GM21786 (cell line): ENCODE measurements around the gene LPCAT1.
"Not testable (repeated sequence)": the region's sequence is repeated elsewhere in the genome, so short reads cannot be mapped to it uniquely, and the experiment has no call there.

Experiments used
- ATAC-seq: cut with Tn5 transposase; IDR thresholded peaks from one replicate; pipeline ENCODE4 v1.9.1; 2021; ENCODE audit not compliant: unreplicated experiment

Gene LPCAT1, protein sequence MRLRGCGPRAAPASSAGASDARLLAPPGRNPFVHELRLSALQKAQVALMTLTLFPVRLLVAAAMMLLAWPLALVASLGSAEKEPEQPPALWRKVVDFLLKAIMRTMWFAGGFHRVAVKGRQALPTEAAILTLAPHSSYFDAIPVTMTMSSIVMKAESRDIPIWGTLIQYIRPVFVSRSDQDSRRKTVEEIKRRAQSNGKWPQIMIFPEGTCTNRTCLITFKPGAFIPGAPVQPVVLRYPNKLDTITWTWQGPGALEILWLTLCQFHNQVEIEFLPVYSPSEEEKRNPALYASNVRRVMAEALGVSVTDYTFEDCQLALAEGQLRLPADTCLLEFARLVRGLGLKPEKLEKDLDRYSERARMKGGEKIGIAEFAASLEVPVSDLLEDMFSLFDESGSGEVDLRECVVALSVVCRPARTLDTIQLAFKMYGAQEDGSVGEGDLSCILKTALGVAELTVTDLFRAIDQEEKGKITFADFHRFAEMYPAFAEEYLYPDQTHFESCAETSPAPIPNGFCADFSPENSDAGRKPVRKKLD

DNA sequence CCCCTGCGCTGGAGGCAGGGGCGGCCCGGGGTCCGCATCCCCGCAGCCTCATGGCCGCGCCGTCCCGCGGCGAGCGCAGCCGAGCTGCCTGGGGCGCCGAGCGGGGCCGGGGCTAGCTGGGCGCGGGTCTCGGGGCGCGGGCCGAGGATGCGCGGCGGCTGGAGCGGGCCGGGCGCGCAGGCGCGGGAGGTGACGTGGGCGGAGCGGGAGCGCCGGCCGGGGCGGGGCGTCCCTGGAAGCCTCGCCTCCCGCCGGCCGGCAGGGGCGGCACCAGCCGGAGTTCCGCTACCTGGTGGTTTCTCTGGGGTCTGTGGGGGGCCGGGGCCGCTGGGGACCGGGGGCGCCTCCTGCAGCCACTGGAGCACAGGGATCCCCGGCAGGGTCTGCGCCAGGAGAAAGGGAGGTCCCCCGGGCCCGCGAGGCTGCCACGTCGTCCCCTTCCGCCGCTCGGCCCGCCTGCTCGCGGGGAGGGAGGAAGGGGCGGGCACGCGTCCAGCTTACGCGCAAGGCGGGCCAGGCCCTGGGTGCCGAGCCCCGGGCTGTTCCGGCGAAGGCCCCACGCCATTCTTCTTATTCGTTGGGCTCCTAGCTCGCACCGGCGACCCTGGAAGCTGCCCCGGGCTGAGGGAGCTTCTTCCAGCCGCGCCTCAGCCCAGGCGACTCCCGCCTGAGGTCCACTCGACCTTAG lies at the start of gene LPCAT1:
Gene LPCAT1, minus strand, starts transcription at position 168 of the 688 bp plus-strand sequence. Its CDS starts 116 bp downstream, at position 52.
- ATAC-seq: peak; percentile 67

DNA sequence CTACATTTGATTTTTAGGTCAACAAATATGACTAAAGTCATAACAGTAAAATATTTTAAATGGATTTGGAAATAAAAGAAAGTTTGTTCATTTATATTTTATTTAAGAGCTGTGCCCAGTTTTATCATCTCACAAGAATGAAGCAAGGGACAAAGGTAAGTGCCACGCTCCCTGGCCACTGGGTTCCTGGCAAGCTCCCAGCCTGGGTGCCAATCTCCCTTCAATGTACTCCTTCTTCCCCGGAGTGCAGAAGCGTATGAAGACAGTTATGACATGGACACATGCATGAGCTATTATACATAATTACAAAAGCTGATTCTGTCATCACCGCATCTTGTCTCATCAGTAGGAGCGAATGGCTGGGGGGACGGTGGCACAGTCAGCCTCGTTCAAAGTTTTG lies 48.1 kb upstream of the LPCAT1 start:
- not testable (repeated sequence) for ATAC-seq

DNA sequence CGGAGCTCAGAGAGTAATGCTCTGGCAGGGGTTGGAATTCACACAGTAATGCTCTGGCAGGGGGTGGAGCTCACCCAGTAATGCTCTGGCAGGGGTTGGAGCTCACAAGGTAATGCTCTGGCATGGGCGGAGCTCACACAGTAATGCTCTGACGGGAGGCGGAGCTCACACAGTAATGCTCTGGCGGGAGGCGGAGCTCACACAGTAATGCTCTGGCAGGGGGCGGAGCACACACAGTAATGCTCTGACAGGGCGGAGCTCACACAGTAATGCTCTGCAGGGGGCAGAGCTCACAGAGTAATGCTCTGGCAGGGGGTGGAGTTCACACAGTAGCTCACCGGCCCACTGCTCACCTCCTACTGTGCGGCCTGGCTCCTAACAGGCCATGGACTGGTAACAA lies 47.2 kb upstream of the LPCAT1 start:
- ATAC-seq: no peak

DNA sequence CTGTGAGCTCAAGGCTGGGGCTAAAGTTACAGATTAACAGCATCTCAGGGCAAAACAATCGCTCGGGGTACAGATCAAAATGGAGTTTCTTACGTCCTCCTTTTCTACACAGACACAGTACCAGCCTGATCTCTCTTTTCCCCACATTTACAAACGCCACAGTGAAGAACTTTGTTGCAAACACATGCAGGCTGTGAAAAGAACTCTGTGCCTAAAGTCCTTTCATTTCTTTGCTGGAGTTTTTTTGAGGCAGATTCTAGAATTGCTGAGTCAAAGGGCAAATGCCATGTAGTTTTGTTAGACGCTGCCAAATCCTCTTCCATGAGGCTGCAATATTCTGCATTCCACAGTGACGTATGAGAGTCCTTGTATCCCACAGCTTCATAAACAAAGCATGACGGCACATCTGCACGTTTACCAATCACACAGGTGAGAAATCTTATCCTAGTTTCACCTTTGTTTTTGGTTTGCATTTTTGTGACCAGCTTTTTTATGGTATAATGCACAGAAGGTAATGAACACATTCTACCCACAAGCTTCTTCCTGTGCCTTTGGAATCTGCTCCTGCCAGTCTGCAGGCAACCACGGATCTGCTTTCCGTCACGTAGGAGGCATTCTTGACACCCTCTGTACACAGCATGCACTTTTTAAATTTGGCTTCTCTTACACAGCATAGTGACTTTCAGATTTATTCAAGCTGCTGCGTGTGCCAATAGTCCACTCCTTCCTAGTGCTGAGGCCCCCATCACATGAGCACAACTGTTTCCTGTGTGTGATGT lies 44.6 kb upstream of the LPCAT1 start:
- no peak for ATAC-seq

DNA sequence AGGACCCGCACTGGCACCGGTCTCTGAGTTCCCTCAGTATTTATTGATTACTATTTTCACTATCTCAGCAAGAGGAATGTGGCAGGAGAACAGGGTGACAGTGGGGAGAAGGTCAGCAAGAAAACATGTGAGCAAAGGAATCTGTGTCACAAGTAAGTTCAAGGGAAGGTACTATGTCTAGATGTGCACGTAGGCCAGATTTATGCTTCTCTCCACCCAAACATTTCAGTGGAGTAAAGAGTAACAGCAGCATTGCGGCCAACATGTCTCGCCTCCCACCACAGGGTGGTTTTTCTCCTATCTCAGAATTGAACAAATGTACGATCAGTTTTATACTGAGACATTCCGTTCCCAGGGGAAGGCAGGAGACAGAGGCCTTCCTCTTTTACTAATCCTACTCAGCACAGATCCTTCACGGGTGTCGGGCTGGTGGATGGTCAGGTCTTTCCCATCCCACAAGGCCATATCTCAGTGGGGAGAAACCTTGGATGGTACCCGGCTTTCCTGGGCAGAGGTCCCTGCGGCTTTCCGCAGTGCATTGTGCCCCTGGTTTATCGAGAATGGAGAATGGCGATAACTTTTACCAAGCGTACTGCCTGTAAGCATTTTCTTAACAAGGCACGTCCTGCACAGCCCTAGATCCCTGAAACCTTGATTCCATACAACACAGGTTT lies 43.9 kb upstream of the LPCAT1 start:
- ATAC-seq: not testable (repeated sequence)

DNA sequence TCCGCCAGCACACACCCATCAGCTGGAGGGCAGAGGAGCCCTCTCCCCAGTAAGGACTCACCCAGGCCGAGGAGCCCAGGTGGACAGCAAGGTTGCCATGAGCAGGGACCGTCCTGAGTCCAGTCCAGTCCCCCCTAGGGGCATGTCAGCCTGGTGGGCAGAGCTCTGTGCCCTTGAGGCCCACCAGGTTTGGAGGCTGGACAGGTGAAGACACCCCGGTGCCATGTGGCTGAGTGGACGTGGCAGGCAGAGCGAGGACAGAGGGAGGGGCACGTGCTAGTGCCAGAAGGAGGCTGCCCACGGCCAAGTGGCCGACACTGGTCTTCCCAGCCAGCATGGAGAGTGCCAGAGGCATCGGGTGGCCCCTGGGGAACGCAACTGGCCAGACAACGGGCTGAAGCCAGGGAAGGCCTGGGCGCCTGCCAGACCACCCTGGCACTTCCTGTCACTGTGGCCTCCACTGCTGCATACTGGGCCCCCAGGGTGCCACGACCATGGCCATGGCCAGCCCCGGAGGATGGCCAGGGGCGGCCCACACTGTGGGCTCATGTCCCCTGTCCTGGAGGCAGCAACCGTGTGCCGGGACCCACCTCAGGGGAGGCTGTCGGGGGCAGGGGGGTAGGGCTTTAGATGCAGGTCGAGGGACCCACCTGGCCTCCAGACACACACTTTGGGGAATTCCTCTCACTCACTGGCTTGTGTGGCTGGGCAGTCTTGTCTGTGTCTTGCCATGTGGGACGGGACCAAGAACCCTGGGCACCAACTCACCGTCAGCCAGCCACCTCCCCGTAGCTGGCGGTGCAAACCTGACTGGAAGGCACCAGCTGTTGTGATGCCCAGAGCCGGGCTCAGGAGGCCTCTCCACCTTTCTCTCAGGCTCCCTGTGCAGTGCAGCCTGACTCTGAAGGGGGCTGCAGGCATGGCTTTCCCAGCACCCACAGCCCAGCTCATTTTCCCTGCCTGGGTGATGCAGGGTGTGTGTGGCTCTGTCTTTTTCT lies 42.3 kb upstream of the LPCAT1 start:
- ATAC-seq: no peak

DNA sequence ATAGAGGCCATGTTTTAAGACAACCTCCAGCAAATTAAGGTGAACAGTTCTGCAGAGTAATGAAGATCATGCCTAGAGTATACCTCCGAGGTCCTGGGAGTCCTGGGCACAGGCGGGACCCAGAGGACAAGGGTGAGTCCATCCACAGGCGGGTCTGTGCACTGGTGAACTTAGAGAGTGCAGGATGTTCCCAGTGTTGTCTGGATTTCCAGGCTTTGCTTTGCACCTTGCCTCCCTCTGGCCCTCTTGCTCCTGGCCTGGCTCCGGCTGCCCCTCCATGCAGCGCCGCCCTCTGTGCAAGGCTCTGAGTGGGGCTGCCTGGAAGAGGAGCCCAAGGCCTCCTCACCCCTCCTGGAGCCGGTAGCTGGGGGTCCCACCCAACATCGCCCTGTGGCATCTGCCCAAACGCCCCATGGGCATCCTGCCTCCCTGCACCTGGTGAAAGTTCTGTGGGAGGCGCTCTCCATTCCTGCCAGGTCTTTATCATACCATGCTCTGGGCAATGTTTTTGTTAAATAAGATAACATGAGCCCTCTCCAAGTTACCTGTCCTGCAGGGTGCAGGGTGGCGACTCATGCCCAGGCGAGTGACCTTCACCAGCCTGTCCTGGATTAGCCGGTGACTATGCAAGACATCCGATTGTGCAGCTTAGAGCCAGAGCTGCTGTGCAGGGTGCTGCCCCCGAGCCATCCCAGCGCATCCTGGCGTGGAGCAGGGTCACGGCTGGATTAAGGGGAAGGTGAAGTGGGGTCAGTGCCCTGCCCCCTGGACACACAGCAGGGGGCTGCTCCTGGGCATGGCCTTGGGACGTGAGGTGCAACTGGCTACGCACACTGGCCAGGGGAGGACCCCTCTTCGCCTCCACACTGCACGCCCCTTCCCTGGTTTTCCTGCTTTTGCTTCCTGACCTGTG lies 41.3 kb upstream of the LPCAT1 start:
- no peak for ATAC-seq

DNA sequence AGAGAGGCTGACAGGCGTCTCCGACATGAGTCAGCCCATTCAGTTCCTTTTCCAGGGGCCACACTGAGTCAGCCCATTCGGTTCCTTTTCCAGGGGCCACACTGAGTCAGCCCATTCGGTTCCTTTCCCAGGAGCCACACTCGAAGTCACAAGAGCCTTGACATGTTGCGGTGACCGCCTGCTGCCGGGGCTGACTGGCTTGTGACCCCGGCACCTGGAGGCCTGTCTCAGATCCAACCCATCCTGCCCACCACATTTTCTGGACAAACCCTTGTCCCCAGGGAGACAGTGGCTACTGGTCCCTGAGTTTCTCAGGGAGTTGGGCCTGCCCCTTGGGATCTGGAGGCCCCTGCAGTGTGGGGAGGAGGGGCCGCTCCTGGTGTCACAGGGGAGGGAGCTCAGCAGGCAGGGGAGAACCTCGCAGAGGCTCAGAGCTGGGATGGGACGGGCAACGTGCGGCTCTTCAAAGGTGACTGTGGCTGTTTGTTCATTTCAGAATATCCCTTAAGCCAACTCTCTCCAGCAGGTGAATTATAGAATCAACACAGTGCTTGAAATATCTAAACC lies 40.5 kb upstream of the LPCAT1 start:
- no peak for ATAC-seq

DNA sequence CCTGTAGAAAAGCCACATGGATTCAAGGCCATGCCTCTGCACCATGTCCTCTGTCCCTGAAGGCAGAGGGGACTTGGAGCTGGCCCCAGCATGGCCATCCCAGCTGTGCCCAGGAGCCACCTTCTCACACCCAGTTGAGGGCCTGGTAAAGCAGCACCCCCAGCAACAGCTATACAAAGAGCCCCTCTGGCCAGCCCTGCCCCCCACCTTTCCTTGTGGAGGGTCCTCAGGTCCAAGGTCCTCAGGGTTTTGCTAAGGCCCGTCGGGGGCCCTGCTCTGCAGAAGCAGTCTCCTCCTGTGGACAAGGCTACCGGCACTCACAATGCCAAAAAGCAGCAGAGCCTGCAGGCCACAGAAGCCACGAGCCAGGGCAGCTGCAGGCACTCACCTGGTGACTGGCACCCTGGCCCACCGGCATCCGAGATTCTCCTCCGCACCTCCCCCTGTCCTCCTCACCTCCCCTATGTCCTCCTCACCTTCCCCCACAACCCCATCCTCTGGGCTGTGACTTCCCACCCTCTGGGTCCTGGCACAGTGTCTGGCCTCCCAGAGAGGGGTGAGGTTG lies 39.9 kb upstream of the LPCAT1 start:
- no peak for ATAC-seq

DNA sequence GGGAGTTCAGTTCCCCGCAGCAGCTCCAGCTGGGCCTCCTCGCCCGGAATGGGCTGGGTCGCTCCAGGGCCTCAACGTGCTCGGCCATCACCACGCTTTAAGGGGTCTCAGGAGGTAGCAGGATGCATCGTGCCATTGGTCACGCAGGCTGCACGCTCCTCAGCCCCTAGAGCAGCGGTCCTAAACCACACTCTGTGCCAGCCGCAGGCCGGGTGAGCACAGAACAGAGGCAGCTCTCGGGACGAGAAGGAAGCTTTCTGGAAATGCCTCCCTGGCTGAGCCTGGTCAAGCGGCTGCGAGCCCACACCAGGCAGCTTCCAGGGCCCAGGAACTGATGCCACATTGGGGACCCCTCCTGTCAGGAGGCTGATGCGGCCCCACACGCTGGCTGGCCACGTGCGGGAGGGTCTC lies 39.3 kb upstream of the LPCAT1 start:
- ATAC-seq: no peak

DNA sequence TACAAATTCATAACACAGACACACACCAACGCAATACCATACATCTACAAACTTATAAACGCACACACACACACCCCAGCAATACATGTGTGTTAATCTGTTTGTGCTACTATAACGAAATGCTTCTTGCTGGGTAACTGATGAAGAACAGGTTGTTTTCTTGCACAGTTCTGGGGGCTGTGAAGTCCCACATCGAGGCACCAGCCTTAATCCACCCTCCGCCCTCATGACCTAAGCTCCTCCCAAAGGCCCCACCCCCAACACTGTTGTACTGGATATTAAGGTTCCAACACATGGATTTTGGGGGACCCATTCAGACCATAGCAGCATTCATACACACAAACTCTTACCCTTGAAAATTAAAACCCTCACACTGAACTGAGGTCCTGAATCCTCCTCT lies 38.8 kb upstream of the LPCAT1 start:
- no peak for ATAC-seq

DNA sequence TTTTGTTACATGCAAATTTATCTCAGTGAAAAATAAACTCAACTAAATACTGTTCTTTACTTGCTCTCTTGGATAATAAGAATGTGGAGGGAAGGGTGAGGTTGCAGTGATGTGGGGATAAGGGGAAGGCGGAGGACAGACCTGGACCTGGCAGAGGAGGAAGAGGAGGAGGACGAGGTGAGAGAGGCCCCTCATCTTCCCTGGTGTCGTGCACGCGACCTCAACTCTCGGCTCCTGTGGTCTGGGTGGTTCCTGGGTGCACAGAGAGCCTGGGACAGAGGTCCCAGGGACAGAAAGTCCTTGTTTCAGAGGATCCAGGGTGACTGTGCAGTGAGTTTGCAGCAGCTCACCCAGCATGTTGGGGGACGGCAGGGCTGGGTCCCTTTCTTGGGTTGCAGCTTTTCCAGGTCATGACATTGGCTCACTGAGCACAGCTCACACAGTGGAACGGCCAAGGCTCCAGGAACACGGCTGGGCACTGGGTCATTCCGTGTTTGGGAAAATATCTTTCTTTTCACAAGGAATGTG lies 37.7 kb upstream of the LPCAT1 start:
- no peak for ATAC-seq

DNA sequence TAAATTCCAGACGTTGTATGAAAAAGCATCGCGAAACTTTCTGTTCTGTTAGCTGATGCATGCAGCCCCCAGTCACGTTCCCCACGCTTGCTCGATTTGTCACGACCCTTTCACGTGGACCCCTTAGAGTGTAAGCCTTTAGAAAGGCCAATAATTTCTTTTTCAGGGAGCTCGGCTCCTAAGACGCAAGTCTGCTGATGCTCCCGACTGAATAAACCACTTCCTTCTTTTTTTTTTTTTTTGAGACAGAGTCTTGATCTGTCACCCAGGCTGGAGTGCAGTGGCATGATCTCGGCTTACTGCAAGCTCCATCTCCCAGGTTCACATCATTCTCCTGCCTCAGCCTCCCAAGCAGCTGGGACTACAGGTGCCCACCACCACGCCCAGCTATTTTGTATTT lies 36.7 kb upstream of the LPCAT1 start:
- not testable (repeated sequence) for ATAC-seq

DNA sequence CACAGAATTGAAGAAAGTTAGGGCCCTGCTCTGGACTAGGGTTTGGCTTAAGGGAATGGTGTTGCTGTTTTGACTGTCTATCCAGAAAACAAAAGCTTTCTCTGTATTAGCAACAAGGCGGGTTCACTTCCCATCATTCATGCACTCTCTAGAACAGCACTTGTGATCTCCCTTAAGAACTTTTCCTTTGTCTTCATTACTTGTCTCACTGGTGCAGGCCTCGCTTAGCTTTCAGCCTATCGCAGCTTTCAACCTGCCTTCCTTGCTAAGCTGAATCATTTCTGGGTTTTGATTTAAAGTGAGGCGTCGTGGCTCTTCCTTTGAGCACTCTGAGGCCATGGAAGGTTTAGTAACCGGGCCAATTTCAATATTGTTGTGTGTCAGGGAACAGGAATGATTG lies 35.2 kb upstream of the LPCAT1 start:
- ATAC-seq: no peak

DNA sequence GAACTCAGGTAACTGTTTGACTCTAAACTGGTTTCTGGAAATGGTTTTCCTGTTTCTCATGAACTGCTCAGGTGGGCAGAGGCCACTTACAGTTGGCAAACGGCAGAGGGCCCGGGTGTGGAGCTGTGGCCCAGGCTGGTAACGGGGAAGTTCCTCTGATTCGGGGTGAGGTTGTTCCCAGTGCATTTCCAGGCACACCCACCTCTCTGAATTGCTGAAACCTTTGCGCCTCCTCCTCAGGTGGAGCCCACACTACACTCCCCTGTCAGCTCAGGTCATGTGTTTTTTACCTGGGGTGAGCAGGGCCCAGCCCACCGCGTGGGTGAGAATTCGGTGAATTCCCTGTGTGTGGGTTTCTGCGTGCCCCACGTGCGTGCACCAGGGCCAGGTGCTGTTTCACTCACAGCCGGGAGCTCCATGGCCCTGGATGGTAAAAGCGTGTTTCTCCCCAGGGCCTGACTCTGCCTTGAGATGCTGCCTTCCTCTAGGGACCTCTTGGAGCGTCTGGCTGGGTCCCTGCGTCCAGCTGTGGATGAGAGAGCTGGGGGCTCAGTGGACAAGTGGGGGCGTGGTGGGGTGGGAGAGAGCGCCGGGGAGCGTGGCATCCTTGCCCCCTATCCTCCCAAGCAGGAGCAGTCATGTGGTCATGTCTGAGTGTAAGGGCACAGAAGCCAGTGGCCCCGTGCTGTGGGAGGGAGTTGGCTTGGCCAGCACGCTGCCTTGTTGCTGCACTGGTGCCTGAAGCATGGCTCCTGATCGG lies 33.5 kb upstream of the LPCAT1 start:
- no peak for ATAC-seq

DNA sequence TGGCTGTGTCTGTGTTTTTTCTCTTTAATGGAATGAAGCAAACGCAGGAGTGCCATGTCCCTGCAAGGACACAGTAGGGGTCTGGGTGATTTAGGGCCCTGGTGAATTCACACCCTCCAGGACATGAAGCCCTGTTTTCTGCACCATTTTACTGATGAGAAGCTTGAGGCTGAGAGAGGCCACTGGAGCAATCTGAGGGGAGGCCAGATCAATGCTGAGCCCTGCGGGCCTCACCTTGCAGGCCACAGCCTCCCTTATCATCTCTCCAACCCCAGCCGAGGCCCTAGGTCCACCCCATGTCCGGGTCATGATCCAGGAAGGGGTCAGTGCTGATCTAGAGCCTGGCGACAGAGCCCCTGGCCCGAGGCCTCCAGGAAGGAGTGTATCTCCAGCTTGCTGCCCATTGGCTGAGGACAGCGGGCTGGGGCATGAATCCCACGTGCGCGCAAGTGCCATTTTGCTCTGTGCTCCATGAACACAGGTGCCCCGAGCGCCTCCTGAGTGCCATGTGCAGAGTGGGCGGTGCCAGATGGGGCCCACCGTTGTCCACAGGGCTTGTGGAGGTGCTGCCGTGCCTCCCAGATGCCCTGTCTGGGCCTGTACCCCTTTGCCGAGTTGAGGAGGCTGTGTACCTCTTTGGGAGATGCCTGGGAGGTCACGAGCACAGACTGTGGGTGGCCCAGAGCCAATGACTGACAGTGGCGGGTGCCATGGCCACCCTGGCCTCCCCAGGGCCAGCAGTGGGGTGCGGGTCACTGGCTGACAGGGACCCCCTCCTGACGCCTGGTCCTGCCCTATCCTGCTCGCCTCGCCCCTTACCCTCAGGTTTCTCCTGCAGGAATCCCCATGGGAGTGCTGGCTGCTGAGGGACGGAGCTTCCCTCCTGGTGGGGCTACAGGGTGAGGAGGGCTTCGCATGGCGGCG lies 32.3 kb upstream of the LPCAT1 start:
- ATAC-seq: no peak
